GM12892 (cell line): ENCODE results near the gene INCENP.

Experiments
- POLR2A ChIP-seq: IDR thresholded peaks from 2 replicates; pipeline ENCODE4 v1.6.1; 2011; ENCODE audit warnings: low read depth, low read length, control low read depth
- POLR2AphosphoS5 ChIP-seq: IDR thresholded peaks from 2 replicates; pipeline ENCODE4 v1.6.1; 2011; ENCODE audit warnings: low read depth, low read length, control low read depth

DNA sequence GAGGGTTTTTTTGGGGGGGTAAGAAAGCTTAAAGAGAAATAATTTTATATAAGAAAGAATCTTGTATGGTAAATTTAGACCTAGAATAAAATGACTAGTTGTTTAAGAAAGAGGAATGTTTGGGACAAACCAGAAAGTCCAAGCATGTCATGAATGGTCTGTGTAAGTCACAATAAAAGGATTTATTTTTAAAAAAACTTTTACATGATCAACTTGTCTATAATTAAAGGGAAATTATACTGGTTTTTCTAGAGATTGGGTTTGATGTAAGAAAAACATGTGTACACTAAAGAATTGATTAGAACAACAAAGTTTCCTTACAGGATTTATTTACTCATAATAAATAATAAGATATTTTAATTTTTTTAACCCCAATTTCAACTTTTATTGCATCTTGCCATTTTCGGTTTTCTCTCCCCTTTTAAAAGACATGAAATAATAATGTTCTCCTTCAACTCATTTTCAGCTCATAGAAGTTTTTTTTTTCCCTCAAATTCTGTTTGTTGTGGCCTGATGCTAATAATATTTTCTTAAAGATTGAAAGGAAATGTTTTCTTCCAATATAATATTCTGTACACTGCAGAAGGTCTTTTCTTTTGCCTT is 35.4 kb upstream of the INCENP start:
- TF ChIP-seq POLR2A = no peak
- TF ChIP-seq POLR2AphosphoS5 = no peak
